WTC11 (cell line): Measurements from ENCODE around the gene LAMC2.

Experiments
- ATF1 ChIP-seq: sonication (generic); formaldehyde crosslinking; IDR thresholded peaks from 2 replicates; pipeline ENCODE4 v1.8.1; 2023; ENCODE audit warnings: mild to moderate bottlenecking, moderate library complexity, missing genetic modification reagents
- CTCF ChIP-seq: fragments of 200-600 bp; IDR thresholded peaks from 2 replicates; pipeline ENCODE4 v1.8.0; 2022; ENCODE audit warnings: antibody characterized with exemption
- ELF4 ChIP-seq: sonication (generic); formaldehyde crosslinking; IDR thresholded peaks from 2 replicates; pipeline ENCODE4 v1.8.1; 2022; ENCODE audit warnings: low read depth, mild to moderate bottlenecking, moderate library complexity, missing genetic modification reagents
- FOXP1 ChIP-seq: sonication (generic); formaldehyde crosslinking; IDR thresholded peaks from 2 replicates; pipeline ENCODE4 v1.8.0; 2022; ENCODE audit warnings: missing genetic modification reagents, mild to moderate bottlenecking, moderate library complexity, borderline replicate concordance
- JUN ChIP-seq: sonication (generic); formaldehyde crosslinking; IDR thresholded peaks from 2 replicates; pipeline ENCODE4 v1.8.0; 2023; ENCODE audit warnings: mild to moderate bottlenecking, missing genetic modification reagents
- TCF7 ChIP-seq: sonication (generic); formaldehyde crosslinking; IDR thresholded peaks from 2 replicates; pipeline ENCODE4 v1.8.0; 2022; ENCODE audit warnings: mild to moderate bottlenecking, low read depth, missing genetic modification reagents, moderate library complexity
- TF ChIP-seq, protein P1 (sequence below): sonication (generic); formaldehyde crosslinking; IDR thresholded peaks from 2 replicates; pipeline ENCODE4 v1.8.0; 2022; ENCODE audit warnings: mild to moderate bottlenecking, missing genetic modification reagents

GRCh38 chr1:183200451-183200850 lies 14.4 kb downstream of the LAMC2 start:
- TF ChIP-seq, protein P1, sequence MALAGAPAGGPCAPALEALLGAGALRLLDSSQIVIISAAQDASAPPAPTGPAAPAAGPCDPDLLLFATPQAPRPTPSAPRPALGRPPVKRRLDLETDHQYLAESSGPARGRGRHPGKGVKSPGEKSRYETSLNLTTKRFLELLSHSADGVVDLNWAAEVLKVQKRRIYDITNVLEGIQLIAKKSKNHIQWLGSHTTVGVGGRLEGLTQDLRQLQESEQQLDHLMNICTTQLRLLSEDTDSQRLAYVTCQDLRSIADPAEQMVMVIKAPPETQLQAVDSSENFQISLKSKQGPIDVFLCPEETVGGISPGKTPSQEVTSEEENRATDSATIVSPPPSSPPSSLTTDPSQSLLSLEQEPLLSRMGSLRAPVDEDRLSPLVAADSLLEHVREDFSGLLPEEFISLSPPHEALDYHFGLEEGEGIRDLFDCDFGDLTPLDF (CRISPR knock-in tag), result no peak
- TF ChIP-seq ATF1 (CRISPR knock-in tag) (no peak), CTCF (no peak), JUN (no peak), TCF7 (CRISPR knock-in tag) (no peak), ELF4 (CRISPR knock-in tag) (no peak), FOXP1 (no peak)
